SK-N-SH treated with all-trans-retinoic acid at 6 μM for 48 hours (cell line): ENCODE measurements around the gene STAT5A.

Experiments
- ARNTL ChIP-seq: fragments of 450-650 bp; formaldehyde crosslinking; IDR thresholded peaks from 2 replicates; pipeline ENCODE4 v1.5.0; 2020; ENCODE audit warnings: low read depth, mild to moderate bottlenecking, moderate library complexity, borderline replicate concordance
- CSDC2 ChIP-seq: fragments of 250-450 bp; sonication (Bioruptor Pico); IDR thresholded peaks from 2 replicates; pipeline ENCODE4 v1.5.0; 2020; ENCODE audit warnings: mild to moderate bottlenecking, moderate library complexity
- SNAI2 ChIP-seq: fragments of 250-450 bp; sonication (Bioruptor Pico); IDR thresholded peaks from 2 replicates; pipeline ENCODE4 v1.5.0; 2020; ENCODE audit warnings: mild to moderate bottlenecking, moderate library complexity
- ZNF565 ChIP-seq: fragments of 450-650 bp; formaldehyde crosslinking; conservative IDR thresholded peaks from 2 replicates; pipeline ENCODE4 v1.5.0; 2020; ENCODE audit warnings: low read depth, mild to moderate bottlenecking, moderate library complexity
- TF ChIP-seq, protein P1 (sequence below): fragments of 250-450 bp; sonication (Bioruptor Pico); IDR thresholded peaks from 2 replicates; pipeline ENCODE4 v1.5.1; 2021; ENCODE audit warnings: mild to moderate bottlenecking, moderate library complexity

DNA sequence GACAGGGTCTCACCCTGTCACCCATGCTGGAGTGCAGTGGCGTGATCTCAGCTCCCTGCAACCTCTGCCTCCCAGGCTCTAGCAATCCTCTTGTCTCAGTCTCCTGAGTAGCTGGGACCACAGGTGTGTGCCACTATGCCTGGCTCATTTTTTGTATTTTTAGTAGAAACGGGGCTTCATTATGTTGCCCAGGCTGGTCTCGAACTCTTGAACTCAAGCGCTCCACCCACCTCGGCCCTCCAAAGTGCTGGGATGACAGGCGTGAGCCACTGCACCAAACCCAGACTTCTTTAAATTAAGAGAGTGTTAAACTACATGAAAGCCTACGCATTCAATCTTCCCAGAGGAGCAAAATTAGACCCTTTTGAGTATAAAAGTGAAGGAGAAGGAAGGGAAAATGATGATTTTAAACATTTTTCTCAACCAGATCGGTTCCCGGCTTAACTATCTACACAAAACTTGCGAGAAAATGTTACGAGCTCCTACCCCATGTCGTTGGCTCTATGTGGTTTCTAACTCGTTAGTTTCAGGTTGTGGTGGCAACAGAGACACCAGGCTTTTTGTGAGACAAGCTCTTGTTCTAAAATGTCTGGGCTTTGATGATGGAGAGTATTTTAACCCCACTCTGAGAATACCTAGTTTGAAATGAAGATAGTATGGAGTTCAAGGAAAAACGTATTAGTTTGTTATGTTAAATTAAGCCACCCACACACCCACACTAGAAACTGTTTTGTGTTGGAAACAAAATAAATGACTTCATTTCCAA is 38.4 kb upstream of the STAT5A start:
- TF ChIP-seq ARNTL (CRISPR knock-in tag) (no peak), SNAI2 (no peak), ZNF565 (CRISPR knock-in tag) (no peak), CSDC2 (CRISPR knock-in tag) (no peak)
- TF ChIP-seq, protein P1, sequence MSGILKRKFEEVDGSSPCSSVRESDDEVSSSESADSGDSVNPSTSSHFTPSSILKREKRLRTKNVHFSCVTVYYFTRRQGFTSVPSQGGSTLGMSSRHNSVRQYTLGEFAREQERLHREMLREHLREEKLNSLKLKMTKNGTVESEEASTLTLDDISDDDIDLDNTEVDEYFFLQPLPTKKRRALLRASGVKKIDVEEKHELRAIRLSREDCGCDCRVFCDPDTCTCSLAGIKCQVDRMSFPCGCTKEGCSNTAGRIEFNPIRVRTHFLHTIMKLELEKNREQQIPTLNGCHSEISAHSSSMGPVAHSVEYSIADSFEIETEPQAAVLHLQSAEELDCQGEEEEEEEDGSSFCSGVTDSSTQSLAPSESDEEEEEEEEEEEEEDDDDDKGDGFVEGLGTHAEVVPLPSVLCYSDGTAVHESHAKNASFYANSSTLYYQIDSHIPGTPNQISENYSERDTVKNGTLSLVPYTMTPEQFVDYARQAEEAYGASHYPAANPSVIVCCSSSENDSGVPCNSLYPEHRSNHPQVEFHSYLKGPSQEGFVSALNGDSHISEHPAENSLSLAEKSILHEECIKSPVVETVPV: no peak
